Ovary (tissue), 3 donors: ENCODE results near the gene ATP6V0A1.

Experiments used
- EP300 ChIP-seq: sonication (generic); formaldehyde crosslinking; IDR thresholded peaks from one replicate; pipeline ENCODE4 v1.6.1; 2017; ENCODE audit warnings: antibody characterized with exemption
- POLR2A ChIP-seq: fragments of 450-650 bp; IDR thresholded peaks from one replicate; pipeline ENCODE4 v1.6.1; 2017; ENCODE audit warnings: antibody characterized with exemption, mild to moderate bottlenecking, moderate library complexity
- TF ChIP-seq, protein P1 (sequence below), 3 donors: fragments of 450-650 bp in 2 of 3; fragments of 200-600 bp in 1 of 3; IDR thresholded peaks; one replicate each; pipeline versions ENCODE4 v1.5.1 to v1.8.0; 2016 to 2022; ENCODE audit warnings: antibody characterized with exemption in 3 of 3, mild to moderate bottlenecking in 1 of 3
- donor health status: DM: no; HTN: no; CAD: no.

- TF ChIP-seq, protein P1, sequence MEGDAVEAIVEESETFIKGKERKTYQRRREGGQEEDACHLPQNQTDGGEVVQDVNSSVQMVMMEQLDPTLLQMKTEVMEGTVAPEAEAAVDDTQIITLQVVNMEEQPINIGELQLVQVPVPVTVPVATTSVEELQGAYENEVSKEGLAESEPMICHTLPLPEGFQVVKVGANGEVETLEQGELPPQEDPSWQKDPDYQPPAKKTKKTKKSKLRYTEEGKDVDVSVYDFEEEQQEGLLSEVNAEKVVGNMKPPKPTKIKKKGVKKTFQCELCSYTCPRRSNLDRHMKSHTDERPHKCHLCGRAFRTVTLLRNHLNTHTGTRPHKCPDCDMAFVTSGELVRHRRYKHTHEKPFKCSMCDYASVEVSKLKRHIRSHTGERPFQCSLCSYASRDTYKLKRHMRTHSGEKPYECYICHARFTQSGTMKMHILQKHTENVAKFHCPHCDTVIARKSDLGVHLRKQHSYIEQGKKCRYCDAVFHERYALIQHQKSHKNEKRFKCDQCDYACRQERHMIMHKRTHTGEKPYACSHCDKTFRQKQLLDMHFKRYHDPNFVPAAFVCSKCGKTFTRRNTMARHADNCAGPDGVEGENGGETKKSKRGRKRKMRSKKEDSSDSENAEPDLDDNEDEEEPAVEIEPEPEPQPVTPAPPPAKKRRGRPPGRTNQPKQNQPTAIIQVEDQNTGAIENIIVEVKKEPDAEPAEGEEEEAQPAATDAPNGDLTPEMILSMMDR (IDR thresholded peaks at IDR 0.05), result no peak
- no peak for TF ChIP-seq POLR2A
- no peak for TF ChIP-seq EP300
Observed at GRCh38 chr17:42423766-42424165, 34.9 kb upstream of the ATP6V0A1 start.
